H7 (cell line): ENCODE results near the gene MGLL. TPM values are rescaled to one million over a fixed set of nuclear protein-coding genes. Genes with fewer than 3 reads are reported as not detected.

Experiments used
- DNase-seq: peaks from one replicate; pipeline ENCODE4 v3.0.0; 2012
- H3K27me3 ChIP-seq: 2 replicates; pipeline ENCODE4 v1.6.0; 2011; ENCODE audit warnings: mild to moderate bottlenecking, low read length; ENCODE audit not compliant: control insufficient read depth, insufficient read depth
- H3K36me3 ChIP-seq: replicated peaks from 2 replicates; pipeline ENCODE4 v1.5.1; 2011; ENCODE audit warnings: low read length; ENCODE audit not compliant: control insufficient read depth, insufficient read depth
- H3K4me3 ChIP-seq: 2 replicates; pipeline ENCODE4 v1.5.1; 2011; ENCODE audit warnings: low read depth, mild to moderate bottlenecking, control low read depth, low read length, moderate library complexity; ENCODE audit not compliant: insufficient read depth
- total RNA-seq: library from RNA; depleted of rRNA; stranded (reverse); fragments of >200 nt; shearing (Covaris generic); gene quantifications from 2 replicates; pipeline ENCODE4 v1.2.3, GENCODE V29; 2014

MGLL gene
- total RNA-seq, 1 experiment from 2014 or later = 0.31 TPM

DNA sequence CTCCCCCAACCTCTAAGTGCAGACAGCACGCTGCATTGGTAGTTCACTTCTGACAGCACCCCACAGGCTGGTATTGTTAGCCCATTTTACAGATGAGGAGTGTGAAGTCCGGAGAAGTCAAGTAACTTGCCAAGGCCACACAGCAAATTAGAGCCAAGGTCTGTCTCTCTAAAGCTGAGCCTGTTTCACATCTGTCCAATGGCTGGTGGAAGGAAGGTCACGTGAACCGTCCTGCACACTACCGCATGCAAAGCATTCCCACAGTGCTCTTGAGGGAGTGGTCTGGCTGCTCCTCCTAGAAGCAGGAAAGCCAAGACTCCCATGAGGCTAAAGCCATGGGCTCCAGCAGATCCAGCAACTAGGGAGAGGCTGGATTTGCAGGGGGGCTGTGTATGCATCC is 50.0 kb downstream of the MGLL start:
- Histone ChIP-seq H3K27me3 (no peaks in the 10 kb centered on the region), H3K4me3 (no peak overlapping the region), H3K36me3 (no peaks in the 10 kb centered on the region)
- DNase-seq = no peak

DNA sequence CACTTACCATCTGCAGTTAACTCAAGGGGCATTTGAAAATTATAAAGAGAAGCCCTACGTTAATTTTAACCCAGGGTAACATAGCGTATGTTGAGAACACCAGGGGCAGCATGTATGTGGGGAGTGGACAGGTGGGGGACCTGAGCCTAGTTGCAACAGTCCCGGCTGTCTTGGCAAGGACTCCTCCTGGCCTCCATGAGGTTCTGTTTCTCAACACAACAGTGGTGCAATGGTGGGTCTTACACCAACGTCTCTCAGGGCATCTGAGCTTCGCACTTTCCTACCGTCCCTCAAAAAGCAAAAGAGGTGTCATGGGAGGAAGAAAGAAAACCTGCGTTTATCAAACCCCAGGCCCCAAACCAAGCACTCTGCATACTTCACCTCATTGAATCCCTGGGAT is 50.6 kb downstream of the MGLL start:
- no peak overlapping the region for H3K4me3 ChIP-seq
- H3K36me3 ChIP-seq = no peaks in the 10 kb centered on the region
- DNase-seq = no peak
- no peaks in the 10 kb centered on the region for H3K27me3 ChIP-seq

DNA sequence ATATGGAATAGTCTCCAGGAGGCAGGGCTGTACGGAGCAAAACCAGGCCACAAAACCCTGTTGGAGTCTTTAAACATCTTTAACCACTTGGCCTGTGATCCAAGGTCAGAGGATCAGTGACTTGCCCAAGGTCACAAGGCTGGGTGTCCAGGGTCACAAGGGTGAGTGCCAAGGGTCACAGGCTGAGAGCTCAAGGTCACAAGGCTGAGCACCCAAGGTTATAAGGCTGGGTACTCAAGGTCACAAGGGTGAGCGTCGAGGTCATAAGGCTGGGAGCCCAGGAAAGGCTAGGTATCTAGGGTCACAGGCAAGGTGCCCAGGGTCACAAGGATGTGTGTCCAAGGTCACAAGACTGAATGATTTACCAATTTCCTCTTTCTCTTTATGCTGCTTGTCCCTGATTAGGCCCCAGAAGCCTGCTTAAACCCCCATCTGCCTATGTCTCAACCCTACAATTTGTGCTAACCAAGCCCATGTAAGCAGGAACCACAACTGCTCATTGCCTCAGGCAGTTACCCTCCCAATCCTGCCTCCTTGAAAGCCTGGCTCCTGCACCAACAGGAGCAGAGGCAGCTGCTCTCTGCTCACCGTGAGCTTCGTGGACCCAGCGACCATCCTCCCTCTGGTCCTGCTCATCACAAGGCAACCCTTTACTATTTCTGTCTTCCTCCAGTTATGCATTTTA is 51.5 kb downstream of the MGLL start:
- no peaks in the 10 kb centered on the region for H3K36me3 ChIP-seq
- no peaks in the 10 kb centered on the region for H3K27me3 ChIP-seq
- DNase-seq = no peak
- no peak overlapping the region for H3K4me3 ChIP-seq

DNA sequence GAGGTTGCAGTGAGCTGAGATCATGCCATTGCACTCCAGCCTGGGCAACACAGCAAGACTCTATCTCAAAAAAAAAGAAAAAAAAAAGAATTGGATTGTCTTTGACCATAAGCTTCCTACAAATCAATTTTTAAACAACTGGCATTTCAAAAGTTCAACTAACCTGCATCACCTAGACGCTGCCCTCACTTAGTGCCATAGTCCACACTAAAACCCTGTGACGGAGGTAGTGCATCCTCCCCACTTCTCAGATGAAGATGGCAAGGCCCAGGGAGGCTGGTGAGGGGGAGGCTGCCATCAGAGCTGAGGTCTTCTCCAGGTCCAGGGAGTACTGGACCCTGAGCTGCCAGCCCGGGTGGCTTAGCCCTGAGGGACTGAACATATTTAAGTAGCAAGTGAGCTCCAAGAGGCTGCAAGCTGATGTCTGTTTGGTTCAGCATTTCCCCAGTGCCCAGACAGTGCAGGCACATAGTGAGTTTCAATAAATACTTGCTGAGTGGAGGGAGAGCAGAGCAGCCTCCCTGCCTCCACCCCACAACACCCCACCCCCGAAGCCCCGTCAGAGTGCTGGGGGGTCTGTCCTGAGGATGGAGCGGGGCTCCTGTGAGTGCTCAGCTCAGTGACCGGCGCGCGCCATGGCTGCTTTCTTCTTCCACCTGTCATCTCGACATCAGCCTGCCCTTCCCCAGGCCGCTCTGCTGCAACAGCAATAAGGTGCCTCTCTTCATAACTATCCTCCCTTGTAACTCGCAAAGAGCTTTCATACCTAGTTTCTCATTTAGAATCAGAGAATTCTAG is 52.8 kb downstream of the MGLL start:
- no peaks in the 10 kb centered on the region for H3K36me3 ChIP-seq
- DNase-seq = no peak
- H3K4me3 ChIP-seq = no peak overlapping the region
- H3K27me3 ChIP-seq = no peaks in the 10 kb centered on the region

DNA sequence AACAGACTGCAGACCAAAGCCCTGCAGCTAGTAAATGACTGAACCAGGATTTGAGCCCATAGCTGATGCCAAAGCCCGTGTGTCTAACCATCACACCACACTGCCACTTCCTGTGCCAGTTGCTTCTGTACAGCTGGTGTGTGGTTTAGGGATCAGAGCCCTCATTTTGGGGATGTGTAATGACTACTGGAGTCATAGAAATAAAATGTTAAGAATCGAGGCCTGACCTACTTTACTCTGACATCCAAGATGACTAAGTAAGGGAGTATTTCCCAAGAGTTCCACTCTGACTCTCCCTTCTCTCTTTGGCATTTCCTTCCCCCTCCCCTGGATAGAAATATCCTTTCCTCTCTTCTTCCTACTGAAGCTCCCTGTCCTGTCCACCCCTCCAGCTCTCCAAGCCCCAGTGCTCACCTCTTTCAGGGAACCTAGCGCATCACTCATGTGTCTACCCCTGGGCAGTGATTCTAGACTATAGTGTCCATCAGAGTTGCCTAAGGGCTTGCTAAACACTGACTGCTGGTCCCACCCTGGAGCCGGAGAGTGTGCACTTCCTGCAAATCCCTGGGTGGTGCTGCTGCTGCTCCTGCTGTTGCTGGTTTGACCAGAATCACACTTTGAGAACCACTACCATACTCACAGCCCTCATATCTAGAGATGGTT is 53.8 kb downstream of the MGLL start:
- Histone ChIP-seq H3K4me3 (no peak overlapping the region), H3K36me3 (no peaks in the 10 kb centered on the region), H3K27me3 (no peaks in the 10 kb centered on the region)
- DNase-seq = no peak

DNA sequence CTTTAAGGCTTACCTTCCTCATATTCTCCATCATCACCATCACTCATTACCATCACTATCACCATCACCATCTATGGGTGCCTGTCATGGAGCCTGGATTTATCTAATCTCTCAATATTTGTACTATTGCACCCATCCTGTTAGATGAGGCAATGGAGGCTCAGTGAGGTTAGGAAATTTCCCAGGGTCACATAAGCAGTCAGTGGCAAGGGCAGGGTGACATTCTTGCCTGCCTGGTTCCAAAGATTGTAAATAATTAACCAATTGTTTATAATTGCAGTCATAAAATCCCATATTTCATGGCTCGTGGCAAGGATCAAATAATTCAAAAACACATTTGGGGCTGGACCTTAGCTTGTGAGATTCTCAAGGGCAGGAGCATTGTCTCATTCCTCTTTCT is 55.2 kb downstream of the MGLL start:
- H3K4me3 ChIP-seq = no peak overlapping the region
- no peak for DNase-seq
- H3K27me3 ChIP-seq = no peaks in the 10 kb centered on the region
- H3K36me3 ChIP-seq = no peaks in the 10 kb centered on the region

DNA sequence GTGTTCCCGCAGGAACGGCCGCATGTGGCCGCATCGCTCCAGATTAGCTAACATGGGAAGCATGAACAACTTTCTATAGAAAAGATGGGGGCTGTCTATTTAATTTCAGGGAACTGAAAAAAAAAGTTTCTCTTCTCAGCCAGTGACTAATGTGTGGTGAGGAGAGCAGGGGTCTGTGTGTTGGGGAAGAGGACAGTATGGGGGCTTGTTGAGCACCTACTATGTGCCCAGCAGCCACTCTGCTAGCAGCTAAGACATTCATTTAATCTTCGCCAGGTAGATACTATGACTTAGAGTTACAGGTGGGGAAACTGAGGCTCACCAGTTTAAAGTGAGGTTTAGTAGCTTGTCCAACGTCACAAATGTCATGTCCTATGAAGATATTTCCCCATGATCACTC is 56.6 kb downstream of the MGLL start:
- H3K4me3 ChIP-seq = no peak overlapping the region
- H3K27me3 ChIP-seq = no peaks in the 10 kb centered on the region
- no peak for DNase-seq
- H3K36me3 ChIP-seq = no peaks in the 10 kb centered on the region

DNA sequence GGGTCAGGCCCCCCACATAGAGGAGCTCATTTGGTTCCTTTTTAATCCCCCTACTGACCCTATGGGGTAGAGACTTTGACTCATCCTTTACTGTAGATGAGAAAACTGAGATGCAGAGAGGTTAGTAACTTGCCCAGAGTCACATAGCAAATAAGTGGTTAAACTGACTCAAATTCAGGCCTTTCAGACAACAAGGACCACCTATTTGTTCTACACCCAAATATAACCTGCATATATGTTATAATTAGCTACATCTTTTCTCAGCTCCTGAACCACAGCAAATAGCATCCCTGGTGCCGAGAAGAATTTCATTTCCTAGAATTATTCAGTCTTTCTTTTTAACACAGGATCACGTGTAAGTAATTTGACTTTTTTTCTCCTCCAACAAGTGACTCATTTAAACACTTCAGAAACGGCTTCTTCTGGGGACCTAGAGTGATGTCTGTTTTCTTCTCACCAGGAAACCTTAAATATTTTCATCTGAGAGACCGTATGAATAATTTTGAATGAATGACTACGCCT is 57.4 kb downstream of the MGLL start:
- no peak for DNase-seq
- Histone ChIP-seq H3K4me3 (no peak overlapping the region), H3K27me3 (no peaks in the 10 kb centered on the region), H3K36me3 (no peaks in the 10 kb centered on the region)

DNA sequence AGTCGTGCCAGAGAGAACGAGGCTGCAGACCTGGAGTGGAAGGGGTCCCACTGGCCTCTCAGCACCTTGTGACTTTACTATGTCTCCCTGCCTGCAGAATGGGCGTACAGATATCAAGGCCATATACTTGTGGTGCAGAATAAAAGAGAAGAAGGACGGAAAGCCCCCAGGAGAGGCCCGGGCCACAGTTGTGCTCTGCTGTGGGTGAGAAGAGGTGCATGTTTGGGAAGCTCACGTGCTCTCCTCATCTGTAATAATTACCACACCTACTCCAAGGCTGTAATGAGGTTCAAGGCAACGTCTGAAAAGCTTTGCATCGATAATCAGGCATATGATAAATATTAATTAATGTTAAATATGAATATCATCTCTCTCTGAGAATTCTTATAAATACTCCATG is 58.0 kb downstream of the MGLL start:
- no peak overlapping the region for H3K4me3 ChIP-seq
- DNase-seq = no peak
- no peaks in the 10 kb centered on the region for H3K36me3 ChIP-seq
- no peaks in the 10 kb centered on the region for H3K27me3 ChIP-seq

DNA sequence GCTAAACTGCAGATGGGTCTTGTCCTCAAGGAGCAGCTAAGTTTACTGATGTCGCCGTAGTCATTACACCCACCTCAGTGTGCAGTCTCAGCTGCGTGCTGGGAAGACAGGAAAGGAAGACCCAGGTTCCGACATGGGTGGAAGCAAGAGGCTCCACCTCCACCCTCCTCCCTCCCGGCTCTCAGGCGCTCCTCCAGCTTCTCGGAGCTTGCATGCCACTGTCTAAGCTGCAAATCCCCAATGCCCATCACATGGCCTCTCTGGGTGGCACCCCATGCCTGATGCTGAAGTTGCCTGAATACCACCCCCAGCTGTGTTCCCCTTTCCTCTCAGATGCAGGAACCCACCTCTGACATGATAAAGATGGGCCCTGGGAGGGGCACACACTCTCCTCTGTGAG is 58.5 kb downstream of the MGLL start:
- Histone ChIP-seq H3K27me3 (no peaks in the 10 kb centered on the region), H3K36me3 (no peaks in the 10 kb centered on the region), H3K4me3 (no peak overlapping the region)
- no peak for DNase-seq

DNA sequence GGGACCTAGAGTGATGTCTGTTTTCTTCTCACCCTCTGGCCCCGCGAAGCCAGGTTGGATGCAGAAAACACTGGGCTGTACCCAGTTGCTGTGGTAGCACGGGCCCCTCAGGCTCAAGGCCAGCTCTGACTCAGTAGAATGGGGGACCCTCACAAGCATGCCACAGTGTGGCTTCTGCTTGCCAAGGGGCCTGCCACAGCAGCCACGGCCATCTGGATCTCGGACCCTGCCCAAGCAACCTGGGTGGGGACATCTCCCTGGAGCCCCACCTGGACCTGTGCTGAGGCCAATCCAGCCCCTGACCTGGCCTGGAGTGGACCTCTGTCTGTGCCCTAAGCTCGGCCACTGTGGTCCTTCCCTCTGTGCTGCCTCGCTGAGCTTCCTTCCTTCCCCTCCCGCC is 59.0 kb downstream of the MGLL start:
- Histone ChIP-seq H3K36me3 (no peaks in the 10 kb centered on the region), H3K4me3 (no peak overlapping the region), H3K27me3 (no peaks in the 10 kb centered on the region)
- DNase-seq = no peak

DNA sequence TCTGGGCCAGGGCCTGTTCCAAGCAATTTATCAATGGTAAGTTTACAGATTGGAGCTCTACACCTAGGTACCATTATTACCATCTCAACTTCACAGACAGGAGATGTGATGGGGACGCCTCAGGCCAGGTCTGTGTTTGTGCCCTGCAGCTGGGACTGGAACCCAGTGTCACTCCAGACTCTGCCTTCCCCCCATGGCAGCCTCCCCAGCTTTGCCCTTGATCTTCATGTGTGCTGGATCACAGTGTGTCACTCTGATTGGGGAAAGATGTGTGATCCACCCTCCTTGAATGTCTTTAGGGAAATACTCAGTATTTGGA is 59.6 kb downstream of the MGLL start:
- no peak for DNase-seq
- Histone ChIP-seq H3K36me3 (no peaks in the 10 kb centered on the region), H3K4me3 (no peak overlapping the region), H3K27me3 (no peaks in the 10 kb centered on the region)

DNA sequence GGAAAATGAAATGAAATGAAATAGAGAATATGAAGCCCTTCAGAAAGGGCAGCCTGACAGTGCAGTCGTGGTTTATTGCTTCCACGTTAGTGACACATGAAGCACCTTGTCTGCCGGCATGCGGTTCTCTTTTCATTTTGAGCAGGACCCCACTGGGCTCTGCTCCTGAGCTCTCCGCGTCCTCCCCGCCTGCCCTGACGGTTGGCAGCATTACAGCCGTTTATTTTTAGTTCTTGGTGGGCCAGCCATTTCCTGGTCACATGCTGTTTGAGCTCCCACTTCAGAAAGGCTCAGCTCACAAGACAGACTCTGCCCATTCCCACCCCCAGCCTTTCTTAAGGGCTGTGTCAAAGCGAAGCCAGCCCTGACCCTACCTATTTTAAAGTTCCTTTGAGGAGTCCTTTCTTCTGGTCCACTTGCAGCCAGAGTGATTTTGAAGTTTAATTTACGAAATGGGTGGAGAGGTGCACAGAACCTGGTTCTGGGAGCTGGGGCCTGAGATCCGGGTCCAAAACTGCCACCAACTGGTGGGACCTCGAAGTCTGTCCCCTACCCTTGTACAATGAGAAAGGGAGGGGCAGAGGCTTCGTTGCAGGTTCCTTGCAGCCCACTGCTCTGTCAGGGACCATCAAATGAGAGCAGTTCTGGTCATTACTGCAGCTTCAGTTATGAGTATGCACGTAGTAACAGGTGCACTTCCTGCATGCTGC is 60.1 kb downstream of the MGLL start:
- Histone ChIP-seq H3K4me3 (no peak overlapping the region), H3K36me3 (no peaks in the 10 kb centered on the region), H3K27me3 (no peaks in the 10 kb centered on the region)
- no peak for DNase-seq

DNA sequence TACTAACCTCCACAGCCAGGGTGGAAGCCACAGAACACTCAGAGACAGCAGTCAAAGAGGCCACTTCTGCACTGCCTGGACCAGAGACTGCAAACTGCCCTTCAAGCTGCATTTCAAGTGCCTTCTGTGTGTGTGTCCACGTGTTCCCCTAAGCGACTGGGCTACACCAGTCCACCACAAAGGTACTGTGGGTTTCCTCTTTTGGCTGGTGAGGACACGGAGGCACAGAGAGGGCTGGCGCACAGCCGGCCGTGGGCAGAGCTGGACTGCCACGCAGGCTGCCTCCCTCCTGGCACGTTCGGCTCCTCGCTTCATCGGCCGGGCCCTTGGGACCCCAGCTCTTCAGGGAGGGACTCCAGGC is 60.9 kb downstream of the MGLL start:
- Histone ChIP-seq H3K4me3 (no peak overlapping the region), H3K36me3 (no peaks in the 10 kb centered on the region), H3K27me3 (no peaks in the 10 kb centered on the region)
- no peak for DNase-seq
